IMR-90 (cell line): ENCODE results near the gene AXIN1.

Experiments
- BHLHE40 ChIP-seq: fragments of 150-350 bp; IDR thresholded peaks from 2 replicates; pipeline ENCODE4 v1.6.1; 2016; ENCODE audit warnings: mild to moderate bottlenecking, low read depth, low read length
- CEBPB ChIP-seq: IDR thresholded peaks from 2 replicates; pipeline ENCODE4 v1.6.1; 2012; ENCODE audit warnings: low read depth, low read length, improper control_type of control experiment
- CTCF ChIP-seq: conservative IDR thresholded peaks from 2 replicates; pipeline ENCODE4 v1.5.1; 2012; ENCODE audit warnings: mild to moderate bottlenecking, low read depth, low read length, improper control_type of control experiment
- ELK1 ChIP-seq: fragments of 150-350 bp; IDR thresholded peaks from 2 replicates; pipeline ENCODE4 v1.6.1; 2016; ENCODE audit warnings: low read depth, mild to moderate bottlenecking, low read length, moderate library complexity, borderline replicate concordance
- FOS ChIP-seq: fragments of 150-350 bp; IDR thresholded peaks from 2 replicates; pipeline ENCODE4 v1.6.1; 2016; ENCODE audit warnings: low read depth, low read length
- MAFK ChIP-seq: IDR thresholded peaks from 2 replicates; pipeline ENCODE4 v1.6.1; 2012; ENCODE audit warnings: low read depth, low read length, improper control_type of control experiment
- MAZ ChIP-seq: IDR thresholded peaks from 2 replicates; pipeline ENCODE4 v1.6.1; 2012; ENCODE audit warnings: low read depth, mild to moderate bottlenecking, low read length, improper control_type of control experiment, moderate library complexity, borderline replicate concordance
- NFE2L2 ChIP-seq: fragments of 150-350 bp; IDR thresholded peaks from 2 replicates; pipeline ENCODE4 v1.6.1; 2016; ENCODE audit warnings: low read depth, mild to moderate bottlenecking, low read length
- POLR2A ChIP-seq: IDR thresholded peaks from 2 replicates; pipeline ENCODE4 v1.6.1; 2012; ENCODE audit warnings: mild to moderate bottlenecking, low read depth, low read length
- RAD21 ChIP-seq: IDR thresholded peaks from 2 replicates; pipeline ENCODE4 v1.6.1; 2012; ENCODE audit warnings: low read length, improper control_type of control experiment
- RCOR1 ChIP-seq: IDR thresholded peaks from 2 replicates; pipeline ENCODE4 v1.6.1; 2012; ENCODE audit warnings: mild to moderate bottlenecking, low read length, improper control_type of control experiment; ENCODE audit not compliant: insufficient replicate concordance
- RFX5 ChIP-seq: IDR thresholded peaks from 2 replicates; pipeline ENCODE4 v1.8.0; 2012; ENCODE audit warnings: low read depth, mild to moderate bottlenecking, low read length, moderate library complexity
- SMC3 ChIP-seq: fragments of 150-350 bp; IDR thresholded peaks from 2 replicates; pipeline ENCODE4 v1.6.1; 2016; ENCODE audit warnings: low read depth, mild to moderate bottlenecking, antibody characterized with exemption, low read length, moderate library complexity
- USF2 ChIP-seq: fragments of 150-350 bp; IDR thresholded peaks from 2 replicates; pipeline ENCODE4 v1.6.1; 2017; ENCODE audit warnings: mild to moderate bottlenecking, antibody characterized with exemption, low read length, low read depth

- TF ChIP-seq USF2 (no peak), CTCF (no peak), BHLHE40 (no peak), FOS (no peak), POLR2A (no peak), CEBPB (no peak), ELK1 (no peak), RFX5 (no peak), SMC3 (no peak), MAFK (no peak), RAD21 (no peak), RCOR1 (no peak), NFE2L2 (no peak), MAZ (no peak)
These were observed 61.7 kb downstream of the AXIN1 start for GRCh38 chr16:290681-291405.
